C4-2B (cell line): ENCODE data around the gene CCDC77.

Experiments
- CTCF ChIP-seq: fragments of 450-650 bp; conservative IDR thresholded peaks from 2 replicates; pipeline ENCODE4 v1.5.1; 2017; ENCODE audit warnings: mild to moderate bottlenecking
- ZFX ChIP-seq: fragments of 450-650 bp; IDR thresholded peaks from 2 replicates; pipeline ENCODE4 v1.6.1; 2017

- TF ChIP-seq CTCF (peak; percentile 55), ZFX (no peak)
These were observed 565 bp downstream of the CCDC77 start for GRCh38 chr12:402029-402389.
